SK-N-SH (cell line): Measurements from ENCODE around the gene ST6GALNAC2. TPM values are rescaled to one million over a fixed set of nuclear protein-coding genes. Genes with fewer than 3 reads are reported as not detected.

Experiments
- CTCF ChIA-PET: fragments of 300-600, 350-600 bp; formaldehyde crosslinking; extraction: SDS; loops from one replicate; lab custom pipeline; 2021; lab: Yijun Ruan, JAX
- POLR2A ChIA-PET: fragments of 350-600 bp; sonication (Branson Sonifier 250); formaldehyde crosslinking; extraction: SDS; loops from one replicate; lab custom pipeline; 2020; ENCODE audit warnings: antibody characterized with exemption, inconsistent platforms; lab: Yijun Ruan, JAX
- DNase-seq: peaks from one replicate; pipeline ENCODE4 v3.0.0; 2012
- H2AFZ ChIP-seq: fragments of 200-600 bp; sonication (generic); 2 replicates; pipeline ENCODE4 v1.8.1; 2016; ENCODE audit warnings: antibody characterized with exemption, mild to moderate bottlenecking, low read depth
- H3F3A ChIP-seq: fragments of 200-600 bp; sonication (generic); replicated peaks from 2 replicates; pipeline ENCODE3; 2016; ENCODE audit warnings: antibody characterized with exemption, mild to moderate bottlenecking; ENCODE audit not compliant: insufficient read depth
- H3K27ac ChIP-seq, 2 experiments: fragments of 200-500 bp in 1 of 2; fragments of 200-600 bp in 1 of 2; sonication (Bioruptor generic) in 1 of 2; sonication (generic), shearing (Covaris generic) in 1 of 2; 2 replicates each; pipeline versions ENCODE4 v1.5.1 to v1.6.1; 2014 to 2016; ENCODE audit warnings: low read depth in 2 of 2, inconsistent platforms in 1 of 2, low read length in 1 of 2, mild to moderate bottlenecking in 1 of 2, mixed read lengths in 1 of 2
- H3K27me3 ChIP-seq: fragments of 200-600 bp; sonication (generic), shearing (Covaris generic); 2 replicates; pipeline ENCODE4 v1.6.1; 2016; ENCODE audit warnings: mixed run types; ENCODE audit not compliant: insufficient read depth
- H3K36me3 ChIP-seq, 2 experiments: fragments of 200-500 bp in 1 of 2; fragments of 200-600 bp in 1 of 2; sonication (Bioruptor generic) in 1 of 2; sonication (generic) in 1 of 2; replicated peaks in 1 of 2; 2 replicates each; pipeline versions ENCODE3 to v1.5.1; 2014 to 2016; ENCODE audit warnings: low read length in 1 of 2, mild to moderate bottlenecking in 1 of 2; ENCODE audit not compliant: insufficient read depth in 2 of 2, control insufficient read depth in 1 of 2
- H3K4me1 ChIP-seq, 2 experiments: fragments of 200-500 bp in 1 of 2; fragments of 200-600 bp in 1 of 2; sonication (Bioruptor generic) in 1 of 2; sonication (generic), shearing (Covaris generic) in 1 of 2; 2 replicates each; pipeline versions ENCODE4 v1.5.1 to v1.6.1; 2014 to 2016; ENCODE audit warnings: low read depth in 1 of 2, low read length in 1 of 2, mixed run types in 1 of 2; ENCODE audit not compliant: insufficient read depth in 2 of 2, control insufficient read depth in 1 of 2
- H3K4me2 ChIP-seq: fragments of 200-600 bp; sonication (generic), shearing (Covaris generic); 2 replicates; pipeline ENCODE4 v1.6.1; 2017; ENCODE audit warnings: mixed run types
- H3K4me3 ChIP-seq, 2 experiments: fragments of 200-500 bp in 1 of 2; fragments of 200-600 bp in 1 of 2; sonication (Bioruptor generic) in 1 of 2; sonication (generic), shearing (Covaris generic) in 1 of 2; 2 replicates each; pipeline versions ENCODE4 v1.5.1 to v1.8.1; 2014 to 2016; ENCODE audit warnings: low read depth in 2 of 2, inconsistent platforms in 1 of 2, low read length in 1 of 2, mild to moderate bottlenecking in 1 of 2, mixed read lengths in 1 of 2, moderate library complexity in 1 of 2
- H3K79me2 ChIP-seq: fragments of 200-600 bp; sonication (generic); 2 replicates; pipeline ENCODE4 v1.8.1; 2017; ENCODE audit warnings: mild to moderate bottlenecking; ENCODE audit not compliant: insufficient read depth
- H3K9ac ChIP-seq: fragments of 200-600 bp; sonication (generic); 2 replicates; pipeline ENCODE4 v1.6.1; 2017; ENCODE audit warnings: mixed run types
- H3K9me2 ChIP-seq: fragments of 200-600 bp; sonication (generic); 2 replicates; pipeline ENCODE4 v1.6.1; 2017; ENCODE audit warnings: mixed run types
- H3K9me3 ChIP-seq: fragments of 200-600 bp; sonication (generic); 2 replicates; pipeline ENCODE4 v1.6.1; 2017; ENCODE audit warnings: mixed run types, mild to moderate bottlenecking, moderate library complexity
- H4K20me1 ChIP-seq: fragments of 200-600 bp; sonication (generic); 2 replicates; pipeline ENCODE4 v1.6.1; 2017; ENCODE audit warnings: mild to moderate bottlenecking, mixed run types; ENCODE audit not compliant: insufficient read depth
- CTCF ChIP-seq: fragments of 200-600 bp; sonication (generic); IDR thresholded peaks from 2 replicates; pipeline ENCODE4 v1.6.1; 2017; ENCODE audit warnings: antibody characterized with exemption, mild to moderate bottlenecking, moderate library complexity
- EZH2phosphoT487 ChIP-seq: fragments of 200-600 bp; sonication (generic); IDR thresholded peaks from 2 replicates; pipeline ENCODE4 v1.6.1; 2017; ENCODE audit warnings: low read depth, mixed run types, mild to moderate bottlenecking, antibody characterized with exemption, moderate library complexity, borderline replicate concordance
- FOXJ3 ChIP-seq: sonication (generic); formaldehyde crosslinking; IDR thresholded peaks from 2 replicates; pipeline ENCODE4 v1.5.1; 2020; ENCODE audit warnings: mild to moderate bottlenecking, missing genetic modification reagents
- GATA2 ChIP-seq: sonication (generic); formaldehyde crosslinking; IDR thresholded peaks from 2 replicates; pipeline ENCODE4 v1.5.0; 2020; ENCODE audit warnings: mild to moderate bottlenecking, missing genetic modification reagents
- IRF3 ChIP-seq: fragments of 150-350 bp; IDR thresholded peaks from 2 replicates; pipeline ENCODE4 v1.6.1; 2016; ENCODE audit warnings: mild to moderate bottlenecking, low read depth, low read length
- JUND ChIP-seq: IDR thresholded peaks from 2 replicates; pipeline ENCODE4 v1.4.0; 2012
- MAX ChIP-seq: IDR thresholded peaks from 2 replicates; pipeline ENCODE4 v1.4.0; 2012; ENCODE audit warnings: low read depth
- MEF2A ChIP-seq: IDR thresholded peaks from 2 replicates; pipeline ENCODE4 v1.4.0; 2012; ENCODE audit warnings: low read depth, borderline replicate concordance
- MXI1 ChIP-seq: IDR thresholded peaks from 2 replicates; pipeline ENCODE4 v1.6.1; 2012; ENCODE audit warnings: mild to moderate bottlenecking, low read depth, low read length, improper control_type of control experiment
- NFIC ChIP-seq: IDR thresholded peaks from 2 replicates; pipeline ENCODE4 v1.4.0; 2012; ENCODE audit warnings: borderline replicate concordance
- REST ChIP-seq: IDR thresholded peaks from 2 replicates; pipeline ENCODE4 v1.6.1; 2012; ENCODE audit warnings: mild to moderate bottlenecking, low read depth, low read length, moderate library complexity
- RFX5 ChIP-seq: IDR thresholded peaks from 2 replicates; pipeline ENCODE4 v1.6.1; 2012; ENCODE audit warnings: mild to moderate bottlenecking, improper control_type of control experiment, low read length
- RXRA ChIP-seq: IDR thresholded peaks from 2 replicates; pipeline ENCODE4 v1.4.0; 2012; ENCODE audit warnings: low read depth, mild to moderate bottlenecking, borderline replicate concordance
- SIN3A ChIP-seq: IDR thresholded peaks from 2 replicates; pipeline ENCODE4 v1.6.1; 2012; ENCODE audit warnings: low read depth, mild to moderate bottlenecking, low read length, moderate library complexity, borderline replicate concordance
- TAF1 ChIP-seq: IDR thresholded peaks from 2 replicates; pipeline ENCODE4 v1.6.1; 2012; ENCODE audit warnings: low read depth, mild to moderate bottlenecking, low read length, moderate library complexity, borderline replicate concordance
- TCF12 ChIP-seq: IDR thresholded peaks from 2 replicates; pipeline ENCODE4 v1.4.0; 2012
- TEAD4 ChIP-seq: IDR thresholded peaks from 2 replicates; pipeline ENCODE4 v1.4.0; 2012; ENCODE audit warnings: mild to moderate bottlenecking, borderline replicate concordance; ENCODE audit not compliant: insufficient read depth
- USF1 ChIP-seq: IDR thresholded peaks from 2 replicates; pipeline ENCODE4 v1.4.0; 2012; ENCODE audit warnings: low read depth, borderline replicate concordance
- YY1 ChIP-seq: IDR thresholded peaks from 2 replicates; pipeline ENCODE4 v1.4.0; 2012; ENCODE audit warnings: low read depth, mild to moderate bottlenecking
- WGBS: methylation state at CpG from one replicate; pipeline ENCODE4 v1.1.6; 2017; ENCODE audit warnings: low lambda C conversion rate; 5-methylcytosine and 5-hydroxymethylcytosine counted together
- polyA plus RNA-seq, 3 experiments: library from polyadenylated mRNA; depleted of rRNA; stranded (reverse); fragments of >200 nt; gene quantifications; 2 replicates each; pipeline ENCODE4 v1.2.3, GENCODE V29; 2012

ST6GALNAC2 gene
- polyA plus RNA-seq, 1 of the 3 experiments (the other 2 are of a cell fraction) = 0.94 TPM

GRCh38 chr17:76579281-76579680 lies 6.4 kb downstream of the ST6GALNAC2 start:
- no peaks in the 10 kb centered on the region for H3K4me1 ChIP-seq
- H3K79me2 ChIP-seq = no peaks in the 10 kb centered on the region
- ChIA-PET POLR2A (no interaction called here), CTCF (interaction anchor here (0.9 to 4.8 kb wide), 4 partner anchors 13 to 45 kb away, joined by 3 to 33 read pairs (median 22); no protein-coding TSS in a partner anchor)
- no peak overlapping the region for H2AFZ ChIP-seq
- DNase-seq = no peak
- no peaks in the 10 kb centered on the region for H4K20me1 ChIP-seq
- 98% methylated on average over 2 of the region's 2 CpGs for WGBS
- no peak overlapping the region for H3K27ac ChIP-seq
- peaks cover 4% of the 10 kb centered on the region; the same call in 1 of the 2 replicates for H3K27me3 ChIP-seq
- no peak overlapping the region for H3K9ac ChIP-seq
- H3K36me3 ChIP-seq = no peaks in the 10 kb centered on the region
- H3K4me2 ChIP-seq = no peak overlapping the region
- TF ChIP-seq EZH2phosphoT487 = no peak
- no peak for TF ChIP-seq MAX
- no peak for TF ChIP-seq RXRA
- no peak for TF ChIP-seq CTCF
- no peak for TF ChIP-seq SIN3A
- TF ChIP-seq REST = no peak
- TF ChIP-seq FOXJ3 = no peak
- TF ChIP-seq RFX5 = no peak
- no peak for TF ChIP-seq IRF3
- TF ChIP-seq MXI1 = no peak
- TF ChIP-seq GATA2 (CRISPR knock-in tag) = no peak
- no peak for TF ChIP-seq NFIC
- TF ChIP-seq MEF2A = no peak
- no peak for TF ChIP-seq TAF1
- TF ChIP-seq YY1 = no peak
- no peak for TF ChIP-seq JUND
- no peak for TF ChIP-seq TCF12
- TF ChIP-seq USF1 = no peak
- no peak for TF ChIP-seq TEAD4
- no peaks in the 10 kb centered on the region for H3K9me3 ChIP-seq
- H3K4me3 ChIP-seq = no peak overlapping the region
- no peaks in the 10 kb centered on the region for H3F3A ChIP-seq
- no peaks in the 10 kb centered on the region for H3K9me2 ChIP-seq
